GM12878 (cell line): ENCODE data around the gene PPOX.

Experiments
- EZH2 ChIP-seq: IDR thresholded peaks from 2 replicates; pipeline ENCODE4 v1.6.1; 2012; ENCODE audit warnings: low read depth, mild to moderate bottlenecking, control low read depth, inconsistent platforms, low read length, borderline replicate concordance; ENCODE audit not compliant: control insufficient read depth
- HCFC1 ChIP-seq: fragments of 150-350 bp; IDR thresholded peaks from 2 replicates; pipeline ENCODE4 v1.6.1; 2014; ENCODE audit warnings: low read length
- KDM1A ChIP-seq: fragments of 200-600 bp; sonication (generic); IDR thresholded peaks from 2 replicates; pipeline ENCODE4 v1.6.1; 2016; ENCODE audit warnings: borderline replicate concordance
- YBX1 ChIP-seq: fragments of 450-650 bp; IDR thresholded peaks from 2 replicates; pipeline ENCODE4 v1.6.1; 2016; ENCODE audit warnings: antibody characterized with exemption
- TF ChIP-seq, protein P1 (sequence below): IDR thresholded peaks from 2 replicates; pipeline ENCODE4 v1.6.1; 2012; ENCODE audit warnings: mild to moderate bottlenecking, low read depth, low read length
- TF ChIP-seq, protein P2 (sequence below): IDR thresholded peaks from 2 replicates; pipeline ENCODE4 v1.6.1; 2011; ENCODE audit warnings: borderline replicate concordance, low read depth, mild to moderate bottlenecking, moderate library complexity, low read length; ENCODE audit not compliant: insufficient read depth, poor library complexity, severe bottlenecking
- TF ChIP-seq, protein P3 (sequence below), 3 experiments: IDR thresholded peaks in 2 of 3; conservative IDR thresholded peaks in 1 of 3; 2 replicates each; pipeline ENCODE4 v1.5.1; 2011; ENCODE audit warnings: low read depth in 3 of 3, low read length in 3 of 3, mild to moderate bottlenecking in 3 of 3, control low read depth in 2 of 3, moderate library complexity in 2 of 3, inconsistent platforms in 1 of 3, mixed read lengths in 1 of 3; ENCODE audit not compliant: control insufficient read depth in 2 of 3, insufficient read depth in 1 of 3; ENCODE audit errors: extremely low read depth in 1 of 3
- TF ChIP-seq, protein P4 (sequence below): IDR thresholded peaks from 2 replicates; pipeline ENCODE4 v1.6.1; 2012; ENCODE audit warnings: low read depth, low read length, improper control_type of control experiment

- TF ChIP-seq, protein P1, sequence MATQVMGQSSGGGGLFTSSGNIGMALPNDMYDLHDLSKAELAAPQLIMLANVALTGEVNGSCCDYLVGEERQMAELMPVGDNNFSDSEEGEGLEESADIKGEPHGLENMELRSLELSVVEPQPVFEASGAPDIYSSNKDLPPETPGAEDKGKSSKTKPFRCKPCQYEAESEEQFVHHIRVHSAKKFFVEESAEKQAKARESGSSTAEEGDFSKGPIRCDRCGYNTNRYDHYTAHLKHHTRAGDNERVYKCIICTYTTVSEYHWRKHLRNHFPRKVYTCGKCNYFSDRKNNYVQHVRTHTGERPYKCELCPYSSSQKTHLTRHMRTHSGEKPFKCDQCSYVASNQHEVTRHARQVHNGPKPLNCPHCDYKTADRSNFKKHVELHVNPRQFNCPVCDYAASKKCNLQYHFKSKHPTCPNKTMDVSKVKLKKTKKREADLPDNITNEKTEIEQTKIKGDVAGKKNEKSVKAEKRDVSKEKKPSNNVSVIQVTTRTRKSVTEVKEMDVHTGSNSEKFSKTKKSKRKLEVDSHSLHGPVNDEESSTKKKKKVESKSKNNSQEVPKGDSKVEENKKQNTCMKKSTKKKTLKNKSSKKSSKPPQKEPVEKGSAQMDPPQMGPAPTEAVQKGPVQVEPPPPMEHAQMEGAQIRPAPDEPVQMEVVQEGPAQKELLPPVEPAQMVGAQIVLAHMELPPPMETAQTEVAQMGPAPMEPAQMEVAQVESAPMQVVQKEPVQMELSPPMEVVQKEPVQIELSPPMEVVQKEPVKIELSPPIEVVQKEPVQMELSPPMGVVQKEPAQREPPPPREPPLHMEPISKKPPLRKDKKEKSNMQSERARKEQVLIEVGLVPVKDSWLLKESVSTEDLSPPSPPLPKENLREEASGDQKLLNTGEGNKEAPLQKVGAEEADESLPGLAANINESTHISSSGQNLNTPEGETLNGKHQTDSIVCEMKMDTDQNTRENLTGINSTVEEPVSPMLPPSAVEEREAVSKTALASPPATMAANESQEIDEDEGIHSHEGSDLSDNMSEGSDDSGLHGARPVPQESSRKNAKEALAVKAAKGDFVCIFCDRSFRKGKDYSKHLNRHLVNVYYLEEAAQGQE = no peak
- TF ChIP-seq KDM1A (no peak), EZH2 (no peak), YBX1 (no peak), HCFC1 (no peak)
- TF ChIP-seq, protein P2, sequence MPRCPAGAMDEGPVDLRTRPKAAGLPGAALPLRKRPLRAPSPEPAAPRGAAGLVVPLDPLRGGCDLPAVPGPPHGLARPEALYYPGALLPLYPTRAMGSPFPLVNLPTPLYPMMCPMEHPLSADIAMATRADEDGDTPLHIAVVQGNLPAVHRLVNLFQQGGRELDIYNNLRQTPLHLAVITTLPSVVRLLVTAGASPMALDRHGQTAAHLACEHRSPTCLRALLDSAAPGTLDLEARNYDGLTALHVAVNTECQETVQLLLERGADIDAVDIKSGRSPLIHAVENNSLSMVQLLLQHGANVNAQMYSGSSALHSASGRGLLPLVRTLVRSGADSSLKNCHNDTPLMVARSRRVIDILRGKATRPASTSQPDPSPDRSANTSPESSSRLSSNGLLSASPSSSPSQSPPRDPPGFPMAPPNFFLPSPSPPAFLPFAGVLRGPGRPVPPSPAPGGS = no peak
- TF ChIP-seq, protein P3, sequence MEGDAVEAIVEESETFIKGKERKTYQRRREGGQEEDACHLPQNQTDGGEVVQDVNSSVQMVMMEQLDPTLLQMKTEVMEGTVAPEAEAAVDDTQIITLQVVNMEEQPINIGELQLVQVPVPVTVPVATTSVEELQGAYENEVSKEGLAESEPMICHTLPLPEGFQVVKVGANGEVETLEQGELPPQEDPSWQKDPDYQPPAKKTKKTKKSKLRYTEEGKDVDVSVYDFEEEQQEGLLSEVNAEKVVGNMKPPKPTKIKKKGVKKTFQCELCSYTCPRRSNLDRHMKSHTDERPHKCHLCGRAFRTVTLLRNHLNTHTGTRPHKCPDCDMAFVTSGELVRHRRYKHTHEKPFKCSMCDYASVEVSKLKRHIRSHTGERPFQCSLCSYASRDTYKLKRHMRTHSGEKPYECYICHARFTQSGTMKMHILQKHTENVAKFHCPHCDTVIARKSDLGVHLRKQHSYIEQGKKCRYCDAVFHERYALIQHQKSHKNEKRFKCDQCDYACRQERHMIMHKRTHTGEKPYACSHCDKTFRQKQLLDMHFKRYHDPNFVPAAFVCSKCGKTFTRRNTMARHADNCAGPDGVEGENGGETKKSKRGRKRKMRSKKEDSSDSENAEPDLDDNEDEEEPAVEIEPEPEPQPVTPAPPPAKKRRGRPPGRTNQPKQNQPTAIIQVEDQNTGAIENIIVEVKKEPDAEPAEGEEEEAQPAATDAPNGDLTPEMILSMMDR (IDR thresholded peaks at IDR 0.05 in 2 of 3, conservative IDR thresholded peaks at IDR 0.05 in 1 of 3; ENCODE audit: control insufficient read depth in 2 of 3, extremely low read depth in 1 of 3, insufficient read depth in 1 of 3, low read depth in 3 of 3, low read length in 3 of 3) = no peak
- TF ChIP-seq, protein P4, sequence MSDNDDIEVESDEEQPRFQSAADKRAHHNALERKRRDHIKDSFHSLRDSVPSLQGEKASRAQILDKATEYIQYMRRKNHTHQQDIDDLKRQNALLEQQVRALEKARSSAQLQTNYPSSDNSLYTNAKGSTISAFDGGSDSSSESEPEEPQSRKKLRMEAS = no peak
These were observed 20.4 kb upstream of the PPOX start for GRCh38 chr1:161145832-161146231.
